Activated T-cell treated with anti-CD3 and anti-CD28 coated beads, Interleukin-2, amount 50 U/mL, for 72 hours (primary cell): ENCODE results near the gene ERFL. TPM values are rescaled to one million over a fixed set of nuclear protein-coding genes. Genes with fewer than 3 reads are reported as not detected.
"Not testable (repeated sequence)": the region's sequence is repeated elsewhere in the genome, so short reads cannot be mapped to it uniquely, and the experiment has no call there.

Experiments used
- ATAC-seq, 2 donors: fragments of 150-1000 bp; cut with Tn5 transposase; replicated peaks in 1 of 2; 2 replicates each; pipeline ENCODE4 v1.10.0; 2021; ENCODE audit warnings: moderate library complexity in 2 of 2, mild to moderate bottlenecking in 1 of 2
- DNase-seq, 2 donors: peaks; one replicate each; pipeline ENCODE4 v3.0.0; 2021 to 2022; ENCODE audit warnings: mixed read lengths in 1 of 2
- H3K27ac Mint-ChIP-seq: one replicate; pipeline ENCODE4 v1.8.0; 2022; ENCODE audit warnings: mild to moderate bottlenecking, moderate library complexity, mixed read lengths
- H3K27me3 Mint-ChIP-seq: one replicate; pipeline ENCODE4 v1.8.0; 2022; ENCODE audit warnings: low read depth, mixed read lengths
- H3K36me3 Mint-ChIP-seq, 2 donors: one replicate each; pipeline ENCODE4 v1.8.0; 2022; ENCODE audit warnings: mixed read lengths in 2 of 2, mild to moderate bottlenecking in 1 of 2; ENCODE audit not compliant: insufficient read depth in 2 of 2
- H3K4me1 Mint-ChIP-seq: one replicate; pipeline ENCODE4 v1.8.0; 2022; ENCODE audit warnings: low read depth, mixed read lengths
- H3K4me3 Mint-ChIP-seq, 2 donors: one replicate each; pipeline ENCODE4 v1.8.0; 2022; ENCODE audit warnings: mild to moderate bottlenecking in 2 of 2, mixed read lengths in 2 of 2, moderate library complexity in 2 of 2
- H3K9me3 Mint-ChIP-seq, 2 donors: one replicate each; pipeline ENCODE4 v1.8.0; 2022; ENCODE audit warnings: mixed read lengths in 2 of 2
- total RNA-seq, 2 donors: library from RNA; stranded (reverse); gene quantifications; one replicate each; pipeline ENCODE4 v1.2.3, GENCODE V29; 2022

ERFL gene
- total RNA-seq, 2 donors from 2014 or later = 3.3 to 4.1 TPM

- Mint-ChIP-seq H3K36me3 (no peaks in the 10 kb centered on the region), H3K9me3 (no peaks in the 10 kb centered on the region), H3K27ac (no peak overlapping the region), H3K4me1 (peaks cover 19% of the 10 kb centered on the region), H3K27me3 (no peaks in the 10 kb centered on the region), H3K4me3 (peak overlapping the region; percentile 95 to 96)
- ATAC-seq (peak; percentile 26 to 27), DNase-seq (peak; percentile 58 to 60)
These were observed 29.7 kb upstream of the ERFL start for GRCh38 chr19:41957838-41958366.

- DNase-seq (no peak), ATAC-seq (no peak)
- Mint-ChIP-seq H3K9me3 (no peaks in the 10 kb centered on the region), H3K4me1 (peaks cover 19% of the 10 kb centered on the region), H3K4me3 (peak overlapping the region; percentile 95 to 96), H3K27me3 (no peaks in the 10 kb centered on the region), H3K36me3 (no peaks in the 10 kb centered on the region), H3K27ac (no peak overlapping the region)
These were observed 29.1 kb upstream of the ERFL start for GRCh38 chr19:41957161-41957837.

- Mint-ChIP-seq H3K27me3 (no peaks in the 10 kb centered on the region), H3K36me3 (no peaks in the 10 kb centered on the region), H3K4me1 (peaks cover 24% of the 10 kb centered on the region), H3K4me3 (no peak overlapping the region), H3K27ac (no peak overlapping the region), H3K9me3 (no peaks in the 10 kb centered on the region)
- ATAC-seq (no peak), DNase-seq (no peak)
These were observed 28.4 kb upstream of the ERFL start for GRCh38 chr19:41956621-41957020.

- H3K4me3 Mint-ChIP-seq = no peak overlapping the region
- peaks cover 32% of the 10 kb centered on the region for H3K4me1 Mint-ChIP-seq
- no peaks in the 10 kb centered on the region for H3K27me3 Mint-ChIP-seq
- no peaks in the 10 kb centered on the region for H3K36me3 Mint-ChIP-seq
- no peak for DNase-seq
- no peak overlapping the region for H3K27ac Mint-ChIP-seq
- H3K9me3 Mint-ChIP-seq = no peaks in the 10 kb centered on the region
- no peak for ATAC-seq
These were observed 27.3 kb upstream of the ERFL start for GRCh38 chr19:41955521-41955920.

- ATAC-seq = peak; percentile 84 to 87
- peaks cover 43% of the 10 kb centered on the region for H3K4me1 Mint-ChIP-seq
- no peaks in the 10 kb centered on the region for H3K9me3 Mint-ChIP-seq
- H3K36me3 Mint-ChIP-seq = no peaks in the 10 kb centered on the region
- H3K27ac Mint-ChIP-seq = peak overlapping the region; percentile 86
- peak overlapping the region; percentile 73 to 82 for H3K4me3 Mint-ChIP-seq
- DNase-seq = peak; percentile 88 to 91
- no peaks in the 10 kb centered on the region for H3K27me3 Mint-ChIP-seq
These were observed 23.5 kb upstream of the ERFL start for GRCh38 chr19:41951686-41952172.

GRCh38 chr19:41947091-41947490, 18.8 kb upstream of the ERFL start:
- Mint-ChIP-seq H3K4me3 (peak overlapping the region; percentile 27 to 51), H3K4me1 (peaks cover 82% of the 10 kb centered on the region), H3K36me3 (no peaks in the 10 kb centered on the region), H3K9me3 (no peaks in the 10 kb centered on the region), H3K27me3 (no peaks in the 10 kb centered on the region), H3K27ac (peak overlapping the region; percentile 62)
- DNase-seq (no peak), ATAC-seq (no peak)

GRCh38 chr19:41945135-41945766, 17.0 kb upstream of the ERFL start:
- peaks cover 77% of the 10 kb centered on the region for H3K4me1 Mint-ChIP-seq
- peaks cover 8% of the 10 kb centered on the region for H3K27me3 Mint-ChIP-seq
- peak overlapping the region; percentile 74 to 81 for H3K4me3 Mint-ChIP-seq

GRCh38 chr19:41944336-41944735, 16.1 kb upstream of the ERFL start:
- Mint-ChIP-seq H3K4me3 (peak overlapping the region; percentile 74 to 81), H3K4me1 (peaks cover 72% of the 10 kb centered on the region), H3K27ac (peak overlapping the region; percentile 20), H3K36me3 (no peaks in the 10 kb centered on the region), H3K9me3 (no peaks in the 10 kb centered on the region), H3K27me3 (peaks cover 8% of the 10 kb centered on the region)
- no peak for ATAC-seq
- DNase-seq = no peak

More at GRCh38 chr19:41945135-41945766, 17.0 kb upstream of the ERFL start:
- no peaks in the 10 kb centered on the region for H3K36me3 Mint-ChIP-seq
- ATAC-seq = peak; percentile 90 to 95
- no peaks in the 10 kb centered on the region for H3K9me3 Mint-ChIP-seq
- H3K27ac Mint-ChIP-seq = peak overlapping the region; percentile 89
- DNase-seq = peak; percentile 90 to 94

- no peaks in the 10 kb centered on the region for H3K9me3 Mint-ChIP-seq
These were observed 13.4 kb upstream of the ERFL start for GRCh38 chr19:41941410-41942202.

GRCh38 chr19:41940731-41941409, 12.6 kb upstream of the ERFL start:
- Mint-ChIP-seq H3K4me1 (peaks cover 56% of the 10 kb centered on the region), H3K36me3 (no peaks in the 10 kb centered on the region), H3K27ac (no peak overlapping the region), H3K4me3 (peak overlapping the region; percentile 90 to 93), H3K27me3 (peaks cover 8% of the 10 kb centered on the region), H3K9me3 (no peaks in the 10 kb centered on the region)
- DNase-seq (no peak), ATAC-seq (no peak)

More at GRCh38 chr19:41941410-41942202, 13.4 kb upstream of the ERFL start:
- peaks cover 56% of the 10 kb centered on the region for H3K4me1 Mint-ChIP-seq
- H3K27ac Mint-ChIP-seq = peak overlapping the region; percentile 47
- DNase-seq (no peak), ATAC-seq (no peak)
- peaks cover 8% of the 10 kb centered on the region for H3K27me3 Mint-ChIP-seq
- H3K36me3 Mint-ChIP-seq = no peaks in the 10 kb centered on the region
- peak overlapping the region; percentile 66 to 79 for H3K4me3 Mint-ChIP-seq

- Mint-ChIP-seq H3K36me3 (no peaks in the 10 kb centered on the region), H3K4me3 (peak overlapping the region; percentile 90 to 93), H3K4me1 (peaks cover 54% of the 10 kb centered on the region), H3K27me3 (peaks cover 14% of the 10 kb centered on the region), H3K9me3 (no peaks in the 10 kb centered on the region), H3K27ac (no peak overlapping the region)
- peak; percentile 66 to 67 for DNase-seq
- ATAC-seq = peak; percentile 26 to 39
These were observed 11.8 kb upstream of the ERFL start for GRCh38 chr19:41939861-41940730.

- peaks cover 19% of the 10 kb centered on the region for H3K27me3 Mint-ChIP-seq
- H3K27ac Mint-ChIP-seq, H3K36me3 Mint-ChIP-seq, H3K9me3 Mint-ChIP-seq, ATAC-seq, DNase-seq: not testable (repeated sequence)
- H3K4me1 Mint-ChIP-seq = peaks cover 54% of the 10 kb centered on the region
- H3K4me3 Mint-ChIP-seq = peak overlapping the region in 1 of 2 donors; percentile 28
These were observed 11.0 kb upstream of the ERFL start for GRCh38 chr19:41939209-41939608.
